Endothelial cell of umbilical vein (primary cell): ENCODE data around the gene NPTN. TPM values are rescaled to one million over a fixed set of nuclear protein-coding genes. Genes with fewer than 3 reads are reported as not detected.

Experiments used
- BruUV-seq: library from RNA; stranded (reverse); fragments of 400-500 nt; replicated peaks from 2 replicates; lab custom pipeline; 2021; lab: Mats Ljungman, UMichigan
- CTCF ChIA-PET: fragments of 300-600, 350-600 bp; sonication (Branson Sonifier 250); formaldehyde crosslinking; loops from one replicate; lab custom pipeline; 2021; ENCODE audit warnings: antibody characterized with exemption, inconsistent platforms; lab: Charles Lee
- POLR2A ChIA-PET: fragments of 300-600, 350-600 bp; sonication (Branson Sonifier 250); formaldehyde crosslinking; loops from one replicate; lab custom pipeline; 2021; ENCODE audit warnings: antibody characterized with exemption, inconsistent platforms; lab: Charles Lee
- DNase-seq: peaks from one replicate; pipeline ENCODE4 v3.0.0-alpha.2; 2011; ENCODE audit warnings: low read depth, low spot score
- FAIRE-seq: peaks from 2 replicates; lab custom pipeline; 2011; peaks lifted over from hg19 to GRCh38; lab: Jason Lieb, UNC
- H2AFZ ChIP-seq: 2 replicates; pipeline ENCODE4 v1.6.0; 2012; ENCODE audit warnings: low read depth, low read length, control low read depth, inconsistent platforms
- H3K27ac ChIP-seq: 2 replicates; pipeline ENCODE4 v1.5.1; 2011; ENCODE audit warnings: low read depth, mild to moderate bottlenecking, control low read depth, low read length, moderate library complexity; ENCODE audit not compliant: insufficient read depth
- H3K27me3 ChIP-seq, 2 experiments: 2 replicates each; pipeline versions ENCODE4 v1.6.0 to v1.6.1; 2011; ENCODE audit warnings: low read length in 2 of 2, mixed read lengths in 1 of 2; ENCODE audit not compliant: control insufficient read depth in 2 of 2, insufficient read depth in 2 of 2
- H3K36me3 ChIP-seq, 2 experiments: 2 replicates in 1 of 2; 3 replicates in 1 of 2; pipeline ENCODE4 v1.5.1; 2011; ENCODE audit warnings: low read length in 2 of 2, mild to moderate bottlenecking in 1 of 2, moderate library complexity in 1 of 2; ENCODE audit not compliant: control insufficient read depth in 2 of 2, insufficient read depth in 2 of 2; ENCODE audit errors: extremely low read depth in 1 of 2
- H3K4me1 ChIP-seq: 3 replicates; pipeline ENCODE4 v1.5.1; 2011; ENCODE audit warnings: mild to moderate bottlenecking, low read length; ENCODE audit not compliant: control insufficient read depth, insufficient read depth; ENCODE audit errors: extremely low read depth
- H3K4me2 ChIP-seq: 2 replicates; pipeline ENCODE4 v1.6.1; 2011; ENCODE audit warnings: low read length, control low read depth, mixed read lengths; ENCODE audit not compliant: insufficient read depth
- H3K4me3 ChIP-seq, 3 experiments: fragments of 200-600 bp in 1 of 3; sonication (generic), shearing (Covaris generic) in 1 of 3; replicated peaks in 1 of 3; 2 replicates each; pipeline ENCODE4 v1.5.1; 2011 to 2016; ENCODE audit warnings: control low read depth in 3 of 3, low read length in 3 of 3, mild to moderate bottlenecking in 2 of 3, inconsistent platforms in 1 of 3, low read depth in 1 of 3, moderate library complexity in 1 of 3; ENCODE audit not compliant: insufficient read depth in 1 of 3
- H3K79me2 ChIP-seq: 2 replicates; pipeline ENCODE4 v1.6.0; 2012; ENCODE audit warnings: low read length, inconsistent platforms; ENCODE audit not compliant: control insufficient read depth, insufficient read depth
- H3K9ac ChIP-seq: replicated peaks from 2 replicates; pipeline ENCODE3; 2011; ENCODE audit warnings: low read length, control low read depth; ENCODE audit not compliant: insufficient read depth; ENCODE audit errors: extremely low read depth
- H3K9me1 ChIP-seq: replicated peaks from 3 replicates; pipeline ENCODE4 v1.6.0; 2011; ENCODE audit warnings: mild to moderate bottlenecking, low read length; ENCODE audit not compliant: control insufficient read depth, insufficient read depth; ENCODE audit errors: extremely low read depth
- H3K9me3 ChIP-seq: replicated peaks from 2 replicates; pipeline ENCODE4 v1.5.1; 2012; ENCODE audit warnings: low read length, inconsistent platforms; ENCODE audit not compliant: control insufficient read depth, insufficient read depth
- H4K20me1 ChIP-seq: replicated peaks from 2 replicates; pipeline ENCODE3; 2011; ENCODE audit warnings: mild to moderate bottlenecking, low read length; ENCODE audit not compliant: control insufficient read depth, insufficient read depth; ENCODE audit errors: extremely low read depth
- EZH2 ChIP-seq: IDR thresholded peaks from 2 replicates; pipeline ENCODE4 v1.6.1; 2012; ENCODE audit warnings: borderline replicate concordance, low read depth, mild to moderate bottlenecking, moderate library complexity, low read length, inconsistent platforms; ENCODE audit not compliant: severe bottlenecking
- FOS ChIP-seq: IDR thresholded peaks from 2 replicates; pipeline ENCODE4 v1.6.1; 2011; ENCODE audit warnings: mild to moderate bottlenecking, low read length, moderate library complexity, borderline replicate concordance; ENCODE audit not compliant: insufficient read depth
- GATA2 ChIP-seq: IDR thresholded peaks from 2 replicates; pipeline ENCODE4 v1.7.0; 2011; ENCODE audit warnings: low read depth, mild to moderate bottlenecking, moderate library complexity, mixed read lengths, low read length; ENCODE audit not compliant: insufficient read length, insufficient read depth
- JUN ChIP-seq: IDR thresholded peaks from 2 replicates; pipeline ENCODE4 v1.6.1; 2011; ENCODE audit warnings: borderline replicate concordance, low read depth; ENCODE audit not compliant: insufficient read length, insufficient read depth
- MYC ChIP-seq: IDR thresholded peaks from one replicate; pipeline ENCODE4 v1.6.1; 2011; ENCODE audit warnings: mild to moderate bottlenecking, low read depth, low read length
- POLR2A ChIP-seq: IDR thresholded peaks from 2 replicates; pipeline ENCODE4 v1.6.1; 2012; ENCODE audit warnings: low read depth, mild to moderate bottlenecking, control low read depth, low read length
- POLR2AphosphoS5 ChIP-seq: IDR thresholded peaks from 2 replicates; pipeline ENCODE4 v1.6.1; 2012; ENCODE audit warnings: low read depth, mild to moderate bottlenecking, control low read depth, low read length, moderate library complexity; ENCODE audit not compliant: insufficient read depth
- dilution Hi-C: fragments of 300-500 bp; cut with MboI; formaldehyde crosslinking; loops from one replicate; pipeline ENCODE4 v1.15.0; 2019; ENCODE audit warnings: low sequenced_read_pairs; ENCODE audit not compliant: extremely low pct_ligation_motif_present
- intact Hi-C: fragments of 100-400 bp; cut with micrococcal nuclease; formaldehyde crosslinking; loops from one replicate; pipeline ENCODE4 v1.10.0; 2022
- polyA plus RNA-seq, 4 experiments: library from polyadenylated mRNA; depleted of rRNA in 3 of 4; stranded (reverse) in 3 of 4; unstranded in 1 of 4; fragments of >200 nt; gene quantifications; 2 replicates each; pipeline versions ENCODE4 v1.2.1 to v1.2.3, GENCODE V29; 2011 to 2012; ENCODE audit warnings: missing spikeins in 1 of 4
- total RNA-seq: library from RNA; stranded (reverse); gene quantifications from 2 replicates; pipeline ENCODE4 v1.2.3, GENCODE V29; 2021
- TF ChIP-seq, protein P1 (sequence below), 2 donors: IDR thresholded peaks; 1 replicate in 1 of 2; 2 replicates in 1 of 2; pipeline ENCODE4 v1.5.1; 2011; ENCODE audit warnings: low read length in 2 of 2, mild to moderate bottlenecking in 2 of 2, moderate library complexity in 2 of 2, control low read depth in 1 of 2, inconsistent platforms in 1 of 2, low read depth in 1 of 2; ENCODE audit not compliant: insufficient read depth in 1 of 2; ENCODE audit errors: extremely low read depth in 1 of 2
- TF ChIP-seq, protein P2 (sequence below): IDR thresholded peaks from 2 replicates; pipeline ENCODE4 v1.6.1; 2011; ENCODE audit not compliant: insufficient read depth, insufficient read length

Gene NPTN
- total and polyA plus RNA-seq, 2 donors (not counting 3 experiments of a cell fraction or from before 2014, with no cell fraction given): 77.4 to 81.3 TPM

- H2AFZ ChIP-seq: no peak overlapping the region
- no peaks in the 10 kb centered on the region for H3K9me1 ChIP-seq
- no peak for TF ChIP-seq EZH2
- TF ChIP-seq POLR2AphosphoS5: no peak
- TF ChIP-seq POLR2A: no peak
- no peak for TF ChIP-seq GATA2
- TF ChIP-seq JUN: no peak
- no peak for TF ChIP-seq MYC
- TF ChIP-seq FOS: no peak
- TF ChIP-seq, protein P1, sequence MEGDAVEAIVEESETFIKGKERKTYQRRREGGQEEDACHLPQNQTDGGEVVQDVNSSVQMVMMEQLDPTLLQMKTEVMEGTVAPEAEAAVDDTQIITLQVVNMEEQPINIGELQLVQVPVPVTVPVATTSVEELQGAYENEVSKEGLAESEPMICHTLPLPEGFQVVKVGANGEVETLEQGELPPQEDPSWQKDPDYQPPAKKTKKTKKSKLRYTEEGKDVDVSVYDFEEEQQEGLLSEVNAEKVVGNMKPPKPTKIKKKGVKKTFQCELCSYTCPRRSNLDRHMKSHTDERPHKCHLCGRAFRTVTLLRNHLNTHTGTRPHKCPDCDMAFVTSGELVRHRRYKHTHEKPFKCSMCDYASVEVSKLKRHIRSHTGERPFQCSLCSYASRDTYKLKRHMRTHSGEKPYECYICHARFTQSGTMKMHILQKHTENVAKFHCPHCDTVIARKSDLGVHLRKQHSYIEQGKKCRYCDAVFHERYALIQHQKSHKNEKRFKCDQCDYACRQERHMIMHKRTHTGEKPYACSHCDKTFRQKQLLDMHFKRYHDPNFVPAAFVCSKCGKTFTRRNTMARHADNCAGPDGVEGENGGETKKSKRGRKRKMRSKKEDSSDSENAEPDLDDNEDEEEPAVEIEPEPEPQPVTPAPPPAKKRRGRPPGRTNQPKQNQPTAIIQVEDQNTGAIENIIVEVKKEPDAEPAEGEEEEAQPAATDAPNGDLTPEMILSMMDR (IDR thresholded peaks at IDR 0.05; ENCODE audit: extremely low read depth in 1 of 2, insufficient read depth in 1 of 2, low read depth in 1 of 2, low read length in 2 of 2): no peak
- TF ChIP-seq, protein P2, sequence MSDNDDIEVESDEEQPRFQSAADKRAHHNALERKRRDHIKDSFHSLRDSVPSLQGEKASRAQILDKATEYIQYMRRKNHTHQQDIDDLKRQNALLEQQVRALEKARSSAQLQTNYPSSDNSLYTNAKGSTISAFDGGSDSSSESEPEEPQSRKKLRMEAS: no peak
- H3K36me3 ChIP-seq: peaks cover 12 to 23% of the 10 kb centered on the region in 2 experiments
- no peak overlapping the region for H3K4me2 ChIP-seq
- H3K79me2 ChIP-seq: no peaks in the 10 kb centered on the region
- no peaks in the 10 kb centered on the region for H3K27me3 ChIP-seq
- intact Hi-C loops: no loop called here
- no TSS peak for BruUV-seq
- no peaks in the 10 kb centered on the region for H4K20me1 ChIP-seq
- CTCF ChIA-PET: interaction anchor here (0.7 to 2.4 kb wide), 4 partner anchors 13 to 63 kb away, joined by 3 to 13 read pairs (median 6); partner anchors contain the start of gene NPTN
- H3K9ac ChIP-seq: no peak overlapping the region
- H3K9me3 ChIP-seq: no peaks in the 10 kb centered on the region
- DNase-seq: peak; percentile 80
- no peak overlapping the region for H3K4me3 ChIP-seq
- POLR2A ChIA-PET: no interaction called here
- dilution Hi-C loops: no loop called here
- H3K27ac ChIP-seq: peak overlapping the region; percentile 49
- H3K4me1 ChIP-seq: peaks cover 13% of the 10 kb centered on the region
- peak; percentile 82 for FAIRE-seq
Observed at GRCh38 chr15:73573572-73573971, 59.6 kb downstream of the NPTN start.
